HG03025 (cell line): Measurements from ENCODE around the gene ABCD4.

Experiments
- ATAC-seq: cut with Tn5 transposase; IDR thresholded peaks from one replicate; pipeline ENCODE4 v1.9.1; 2021; ENCODE audit warnings: mild to moderate bottlenecking, moderate library complexity; ENCODE audit not compliant: unreplicated experiment, low FRiP score

ABCD4 gene

GRCh38 chr14:74238974-74239847, 63.5 kb downstream of the ABCD4 start, which contains the start of gene VSX2:
TSS of gene VSX2 (plus strand) at chr14:74239449. CDS start at chr14:74239562, 113 bp downstream.
- ATAC-seq = no peak

- ATAC-seq = no peak
These were observed 65.3 kb downstream of the ABCD4 start for GRCh38 chr14:74237441-74237840.
